Colon (tissue), 2 donors: ENCODE measurements around the gene PGLYRP4.

Experiments used
- FAIRE-seq: peaks from 2 replicates; lab custom pipeline; 2012; peaks lifted over from hg19 to GRCh38; lab: Jason Lieb, UNC
- donor health status: control.
- donor health status: control.

PGLYRP4 gene

GRCh38 chr1:153348511-153349362 lies at the start of gene PGLYRP4:
Gene PGLYRP4, minus strand, starts transcription at chr1:153348841. Its CDS starts 909 bp downstream, at chr1:153347932.
- no peak for FAIRE-seq

GRCh38 chr1:153397924-153398651 lies 49.4 kb upstream of the PGLYRP4 start:
- FAIRE-seq = no peak

- FAIRE-seq = no peak
These were observed 48.6 kb upstream of the PGLYRP4 start for GRCh38 chr1:153397051-153397923.

- no peak for FAIRE-seq
These were observed 47.8 kb upstream of the PGLYRP4 start for GRCh38 chr1:153396461-153396860.

- no peak for FAIRE-seq
These were observed 47.1 kb upstream of the PGLYRP4 start for GRCh38 chr1:153395776-153396175.

GRCh38 chr1:153395136-153395685 lies 46.6 kb upstream of the PGLYRP4 start:
- FAIRE-seq = no peak

- FAIRE-seq = no peak
These were observed 45.8 kb upstream of the PGLYRP4 start for GRCh38 chr1:153394391-153394790.

- no peak for FAIRE-seq
These were observed 45.3 kb upstream of the PGLYRP4 start for GRCh38 chr1:153393926-153394325.

GRCh38 chr1:153392822-153393221 lies 44.2 kb upstream of the PGLYRP4 start:
- FAIRE-seq = no peak

GRCh38 chr1:153392258-153392657 lies 43.6 kb upstream of the PGLYRP4 start:
- FAIRE-seq = no peak

GRCh38 chr1:153390938-153391710 lies 42.5 kb upstream of the PGLYRP4 start, which contains the start of gene S100A8:
Gene S100A8, minus strand, starts transcription at chr1:153391073. Its CDS starts 538 bp downstream, at chr1:153390535.
- no peak for FAIRE-seq

- FAIRE-seq = no peak
These were observed 41.6 kb upstream of the PGLYRP4 start for GRCh38 chr1:153389973-153390879.

GRCh38 chr1:153389401-153389800 lies 40.8 kb upstream of the PGLYRP4 start:
- no peak for FAIRE-seq

GRCh38 chr1:153387785-153388184 lies 39.1 kb upstream of the PGLYRP4 start:
- FAIRE-seq = no peak

GRCh38 chr1:153387001-153387400 lies 38.4 kb upstream of the PGLYRP4 start:
- no peak for FAIRE-seq

GRCh38 chr1:153386500-153386901 lies 37.9 kb upstream of the PGLYRP4 start:
- no peak for FAIRE-seq

GRCh38 chr1:153384958-153385580 lies 36.4 kb upstream of the PGLYRP4 start:
- FAIRE-seq = no peak

GRCh38 chr1:153380711-153381110 lies 32.1 kb upstream of the PGLYRP4 start:
- no peak for FAIRE-seq

GRCh38 chr1:153379591-153379990 lies 30.9 kb upstream of the PGLYRP4 start:
- no peak for FAIRE-seq

- no peak for FAIRE-seq
These were observed 26.9 kb upstream of the PGLYRP4 start, which contains the start of gene S100A12 for GRCh38 chr1:153375511-153375910. Gene S100A12, minus strand, starts transcription at chr1:153375621. Its CDS starts 1,029 bp downstream, at chr1:153374592.
